Gastrocnemius medialis (tissue), 4 donors: ENCODE results near the gene TBX5.

Source experiments
- POLR2A ChIP-seq, 2 donors: fragments of 450-650 bp; IDR thresholded peaks; one replicate each; pipeline ENCODE4 v1.6.1; 2017; ENCODE audit warnings: antibody characterized with exemption in 2 of 2, mild to moderate bottlenecking in 2 of 2, moderate library complexity in 2 of 2
- TF ChIP-seq, protein P1 (sequence below), 5 experiments: fragments of 450-650 bp in 3 of 5; fragments of 200-600 bp in 2 of 5; sonication (generic) in 2 of 5; IDR thresholded peaks in 4 of 5; conservative IDR thresholded peaks in 1 of 5; 1 replicate in 4 of 5; 2 replicates in 1 of 5; pipeline ENCODE4 v1.5.1; 2016 to 2019; ENCODE audit warnings: antibody characterized with exemption in 5 of 5, mild to moderate bottlenecking in 3 of 5, moderate library complexity in 3 of 5

GRCh38 chr12:114381177-114381576 is 24.8 kb downstream of the TBX5 start:
- TF ChIP-seq, protein P1, sequence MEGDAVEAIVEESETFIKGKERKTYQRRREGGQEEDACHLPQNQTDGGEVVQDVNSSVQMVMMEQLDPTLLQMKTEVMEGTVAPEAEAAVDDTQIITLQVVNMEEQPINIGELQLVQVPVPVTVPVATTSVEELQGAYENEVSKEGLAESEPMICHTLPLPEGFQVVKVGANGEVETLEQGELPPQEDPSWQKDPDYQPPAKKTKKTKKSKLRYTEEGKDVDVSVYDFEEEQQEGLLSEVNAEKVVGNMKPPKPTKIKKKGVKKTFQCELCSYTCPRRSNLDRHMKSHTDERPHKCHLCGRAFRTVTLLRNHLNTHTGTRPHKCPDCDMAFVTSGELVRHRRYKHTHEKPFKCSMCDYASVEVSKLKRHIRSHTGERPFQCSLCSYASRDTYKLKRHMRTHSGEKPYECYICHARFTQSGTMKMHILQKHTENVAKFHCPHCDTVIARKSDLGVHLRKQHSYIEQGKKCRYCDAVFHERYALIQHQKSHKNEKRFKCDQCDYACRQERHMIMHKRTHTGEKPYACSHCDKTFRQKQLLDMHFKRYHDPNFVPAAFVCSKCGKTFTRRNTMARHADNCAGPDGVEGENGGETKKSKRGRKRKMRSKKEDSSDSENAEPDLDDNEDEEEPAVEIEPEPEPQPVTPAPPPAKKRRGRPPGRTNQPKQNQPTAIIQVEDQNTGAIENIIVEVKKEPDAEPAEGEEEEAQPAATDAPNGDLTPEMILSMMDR (IDR thresholded peaks at IDR 0.05 in 4 of 5, conservative IDR thresholded peaks at IDR 0.05 in 1 of 5) = no peak
- no peak for TF ChIP-seq POLR2A (IDR thresholded peaks at IDR 0.05)
